PC-3 (cell line): ENCODE data around the gene FCHO1. TPM values are rescaled to one million over a fixed set of nuclear protein-coding genes. Genes with fewer than 3 reads are reported as not detected.

Experiments used
- ATAC-seq: fragments of 200-7000 bp; cut with Tn5 transposase; 2 replicates; pipeline ENCODE4 v1.9.1; 2020; ENCODE audit warnings: mild to moderate bottlenecking, moderate library complexity
- BruUV-seq: library from RNA; stranded (reverse); fragments of 400-500 nt; replicated peaks from 2 replicates; lab custom pipeline; 2021; lab: Mats Ljungman, UMichigan
- CTCF ChIA-PET: fragments of 300-600 bp; sonication (Branson Sonifier 250); formaldehyde crosslinking; loops from one replicate; lab custom pipeline; 2022; ENCODE audit warnings: antibody characterized with exemption; lab: Charles Lee
- POLR2A ChIA-PET: fragments of 300-600 bp; sonication (Branson Sonifier 250); formaldehyde crosslinking; loops from one replicate; lab custom pipeline; 2022; ENCODE audit warnings: antibody characterized with exemption; ENCODE audit not compliant: unreplicated experiment; lab: Charles Lee
- DNase-seq: peaks from one replicate; pipeline ENCODE4 v3.0.0-alpha.2; 2015
- H2AFZ ChIP-seq: fragments of 300-600 bp; sonication (generic); 2 replicates; pipeline ENCODE4 v1.6.0; 2016; ENCODE audit warnings: antibody characterized with exemption, low read length
- H3F3A ChIP-seq: fragments of 300-600 bp; sonication (generic); one replicate; pipeline ENCODE4 v1.6.0; 2017; ENCODE audit warnings: antibody characterized with exemption, low read length, control low read depth, mild to moderate bottlenecking; ENCODE audit not compliant: unreplicated experiment
- H3K27ac ChIP-seq: fragments of 300-600 bp; sonication (generic); 2 replicates; pipeline ENCODE4 v1.5.1; 2016; ENCODE audit warnings: mild to moderate bottlenecking, low read length
- H3K27me3 ChIP-seq: fragments of 300-600 bp; sonication (generic); 2 replicates; pipeline ENCODE4 v1.6.1; 2016; ENCODE audit warnings: low read length, mixed read lengths
- H3K36me3 ChIP-seq: fragments of 300-600 bp; sonication (generic); 2 replicates; pipeline ENCODE4 v1.6.1; 2016; ENCODE audit warnings: low read depth, mixed run types, low read length, mixed read lengths
- H3K4me1 ChIP-seq: fragments of 300-600 bp; sonication (generic); 2 replicates; pipeline ENCODE4 v1.5.1; 2016; ENCODE audit warnings: low read length; ENCODE audit not compliant: insufficient read depth
- H3K4me2 ChIP-seq: fragments of 300-600 bp; sonication (generic); 2 replicates; pipeline ENCODE4 v1.6.0; 2016; ENCODE audit warnings: low read length
- H3K4me3 ChIP-seq: fragments of 300-600 bp; sonication (generic); 2 replicates; pipeline ENCODE4 v1.5.1; 2016; ENCODE audit warnings: mild to moderate bottlenecking, low read length, mixed read lengths
- H3K79me2 ChIP-seq: fragments of 300-600 bp; sonication (generic); 2 replicates; pipeline ENCODE4 v1.6.1; 2017; ENCODE audit warnings: low read length, mixed read lengths
- H3K9ac ChIP-seq: fragments of 300-600 bp; sonication (generic); 2 replicates; pipeline ENCODE4 v1.6.0; 2016; ENCODE audit warnings: mild to moderate bottlenecking, low read length
- H3K9me2 ChIP-seq: fragments of 300-600 bp; sonication (generic); replicated peaks from 2 replicates; pipeline ENCODE4 v1.6.1; 2016; ENCODE audit warnings: mixed run types, low read length, mixed read lengths
- H3K9me3 ChIP-seq: fragments of 300-600 bp; sonication (generic); 2 replicates; pipeline ENCODE4 v1.6.1; 2016; ENCODE audit warnings: low read length, mixed read lengths
- H4K20me1 ChIP-seq: fragments of 300-600 bp; sonication (generic); 2 replicates; pipeline ENCODE4 v1.6.1; 2016; ENCODE audit warnings: low read length, mixed read lengths
- EZH2 ChIP-seq: fragments of 300-600 bp; sonication (generic); IDR thresholded peaks from one replicate; pipeline ENCODE4 v1.6.1; 2017; ENCODE audit warnings: antibody characterized with exemption, mild to moderate bottlenecking, low read length; ENCODE audit not compliant: unreplicated experiment
- EZH2phosphoT487 ChIP-seq: fragments of 300-600 bp; sonication (generic); IDR thresholded peaks from 2 replicates; pipeline ENCODE4 v1.6.1; 2018; ENCODE audit warnings: mild to moderate bottlenecking, antibody characterized with exemption, low read length, borderline replicate concordance
- intact Hi-C: fragments of 100-400 bp; cut with micrococcal nuclease; formaldehyde crosslinking; loops from 2 replicates; pipeline ENCODE4 v1.9.0; 2023
- total RNA-seq: library from RNA; depleted of rRNA; stranded (reverse); fragments of >200 nt; gene quantifications from 2 replicates; pipeline ENCODE4 v1.2.3, GENCODE V29; 2014
- TF ChIP-seq, protein P1 (sequence below): fragments of 300-600 bp; sonication (generic); conservative IDR thresholded peaks from 2 replicates; pipeline ENCODE4 v1.5.1; 2017; ENCODE audit warnings: antibody characterized with exemption, low read depth, mild to moderate bottlenecking, low read length

FCHO1 gene
- total RNA-seq, 1 experiment from 2014 or later: 21.0 TPM

DNA sequence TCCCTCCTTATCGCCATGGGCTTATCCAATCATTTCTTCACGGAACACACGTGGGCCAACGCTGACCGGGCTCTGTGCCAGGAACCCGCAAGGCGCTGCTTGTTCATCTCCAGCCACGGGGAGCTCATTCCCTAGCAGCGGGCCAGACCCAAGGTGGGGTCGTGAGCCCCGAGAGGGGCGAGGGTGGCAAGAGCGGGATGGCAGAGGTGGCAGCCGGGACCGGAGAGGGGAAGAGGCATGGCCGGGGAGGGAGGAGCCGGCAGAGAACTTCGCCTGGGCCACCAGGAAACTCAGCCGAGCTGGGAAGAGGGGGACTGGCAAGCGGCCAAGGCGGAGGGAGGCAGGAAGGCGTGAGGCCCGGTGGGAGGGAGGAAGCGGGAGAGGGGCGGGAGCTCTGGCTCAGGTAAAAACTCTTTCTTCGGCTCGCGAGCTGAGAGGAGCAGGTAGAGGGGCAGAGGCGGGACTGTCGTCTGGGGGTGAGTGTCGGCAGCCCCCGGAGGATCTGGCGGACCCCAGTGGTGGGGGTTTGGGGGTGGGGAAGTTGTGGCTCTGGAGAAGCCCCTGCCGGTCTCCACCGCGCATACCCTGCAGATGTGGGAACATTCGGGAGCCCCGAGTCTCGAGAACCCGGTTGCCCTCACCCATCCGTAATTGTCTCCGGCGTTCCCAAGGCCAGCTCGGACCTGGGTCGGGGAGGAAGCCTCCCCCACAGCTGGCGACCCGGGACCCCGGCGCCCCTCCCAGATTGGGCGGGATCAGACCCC is 43.6 kb downstream of the FCHO1 start, which contains the start of gene B3GNT3:
Gene B3GNT3 (plus strand): TSS at position 408 of the 764 bp plus-strand sequence. CDS start 12,670 bp downstream, outside the sequence.
- no peaks in the 10 kb centered on the region for H3K27me3 ChIP-seq
- H3K9me3 ChIP-seq: no peaks in the 10 kb centered on the region
- H4K20me1 ChIP-seq: no peaks in the 10 kb centered on the region
- ChIA-PET CTCF (interaction anchor here (1.6 kb wide), 1 partner anchor 64 kb away, joined by 4 read pairs; the partner anchor contains the start of gene RPL18A), POLR2A (interaction anchor here (0.7 kb wide), 2 partner anchors 47 to 490 kb away, joined by 3 to 4 read pairs; no protein-coding TSS in a partner anchor)
- intact Hi-C loops: loop anchor here (5.0 kb wide), 2 partner anchors 37 to 62 kb away; partner anchors contain the start of gene RPL18A
- peak within 1 kb of the TSS; percentile 84 for H3K4me3 ChIP-seq
- ATAC-seq (peak; percentile 15), DNase-seq (peak; percentile 94)
- BruUV-seq: TSS peak; percentile 55
- TF ChIP-seq EZH2phosphoT487 (no peak), EZH2 (no peak)
- TF ChIP-seq, protein P1, sequence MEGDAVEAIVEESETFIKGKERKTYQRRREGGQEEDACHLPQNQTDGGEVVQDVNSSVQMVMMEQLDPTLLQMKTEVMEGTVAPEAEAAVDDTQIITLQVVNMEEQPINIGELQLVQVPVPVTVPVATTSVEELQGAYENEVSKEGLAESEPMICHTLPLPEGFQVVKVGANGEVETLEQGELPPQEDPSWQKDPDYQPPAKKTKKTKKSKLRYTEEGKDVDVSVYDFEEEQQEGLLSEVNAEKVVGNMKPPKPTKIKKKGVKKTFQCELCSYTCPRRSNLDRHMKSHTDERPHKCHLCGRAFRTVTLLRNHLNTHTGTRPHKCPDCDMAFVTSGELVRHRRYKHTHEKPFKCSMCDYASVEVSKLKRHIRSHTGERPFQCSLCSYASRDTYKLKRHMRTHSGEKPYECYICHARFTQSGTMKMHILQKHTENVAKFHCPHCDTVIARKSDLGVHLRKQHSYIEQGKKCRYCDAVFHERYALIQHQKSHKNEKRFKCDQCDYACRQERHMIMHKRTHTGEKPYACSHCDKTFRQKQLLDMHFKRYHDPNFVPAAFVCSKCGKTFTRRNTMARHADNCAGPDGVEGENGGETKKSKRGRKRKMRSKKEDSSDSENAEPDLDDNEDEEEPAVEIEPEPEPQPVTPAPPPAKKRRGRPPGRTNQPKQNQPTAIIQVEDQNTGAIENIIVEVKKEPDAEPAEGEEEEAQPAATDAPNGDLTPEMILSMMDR: no peak
- H3K36me3 ChIP-seq: no peaks in the 10 kb centered on the region
- H3K9me2 ChIP-seq: no peaks in the 10 kb centered on the region
- H3K4me1 ChIP-seq: peaks cover 58% of the 10 kb centered on the region
- H2AFZ ChIP-seq: peak within 1 kb of the TSS; percentile 78
- peaks cover 47% of the 10 kb centered on the region for H3K79me2 ChIP-seq
- H3K27ac ChIP-seq: peak within 1 kb of the TSS; percentile 99
- peak within 1 kb of the TSS; percentile 95 for H3K9ac ChIP-seq
- peak within 1 kb of the TSS; percentile 90 for H3K4me2 ChIP-seq
- H3F3A ChIP-seq: peaks cover 6% of the 10 kb centered on the region

DNA sequence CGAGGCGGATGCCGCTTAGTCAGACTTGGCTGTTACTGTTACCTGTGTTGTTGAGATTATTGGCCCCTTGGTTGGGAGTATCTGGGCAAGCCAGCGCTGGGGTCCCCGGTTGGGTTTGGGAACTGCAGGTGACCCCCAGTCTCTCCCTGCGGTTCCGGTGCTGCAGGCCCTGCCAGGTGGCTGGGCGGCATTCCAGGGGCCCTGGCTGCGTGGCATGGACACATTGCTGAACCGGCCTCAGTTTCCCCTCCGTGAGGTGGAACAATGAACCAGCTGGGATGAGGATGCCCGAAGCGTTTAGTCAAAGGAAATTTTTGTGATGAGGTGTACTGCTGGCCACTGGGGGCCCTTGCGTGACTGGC is 44.2 kb downstream of the FCHO1 start:
- TF ChIP-seq, protein P1: no peak
- TF ChIP-seq EZH2 (no peak), EZH2phosphoT487 (no peak)
- Histone ChIP-seq H3K27me3 (no peaks in the 10 kb centered on the region), H3K36me3 (no peaks in the 10 kb centered on the region), H2AFZ (peak overlapping the region; percentile 78; the same call in 1 of the 2 replicates), H3K4me3 (peak overlapping the region; percentile 84), H3K9me2 (no peaks in the 10 kb centered on the region), H3K79me2 (peaks cover 52% of the 10 kb centered on the region), H4K20me1 (no peaks in the 10 kb centered on the region), H3K4me2 (peak overlapping the region; percentile 90), H3K9ac (peak overlapping the region; percentile 95), H3K27ac (peak overlapping the region; percentile 99), H3K9me3 (no peaks in the 10 kb centered on the region), H3K4me1 (peaks cover 56% of the 10 kb centered on the region), H3F3A (peaks cover 6% of the 10 kb centered on the region)
- intact Hi-C loops: loop anchor here (5.0 kb wide), 2 partner anchors 37 to 62 kb away; partner anchors contain the start of gene RPL18A
- CTCF ChIA-PET: interaction anchor here (1.6 kb wide), 1 partner anchor 64 kb away, joined by 4 read pairs; the partner anchor contains the start of gene RPL18A
- BruUV-seq: no TSS peak
- POLR2A ChIA-PET: no interaction called here
- ATAC-seq: no peak
- peak; percentile 8 for DNase-seq
